Left ventricle myocardium inferior (tissue), 1 donor: ENCODE data around the gene HS3ST5. TPM values are rescaled to one million over a fixed set of nuclear protein-coding genes. Genes with fewer than 3 reads are reported as not detected.
"Not testable (repeated sequence)": the region's sequence is repeated elsewhere in the genome, so short reads cannot be mapped to it uniquely, and the experiment has no call there.

ENCODE experiments used
- DNase-seq: peaks from one replicate; pipeline ENCODE4 v3.0.0-alpha.2; 2020
- H3K27ac ChIP-seq: fragments of 200-600 bp; replicated peaks from 2 replicates; pipeline ENCODE4 v1.8.0; 2021
- H3K27me3 ChIP-seq: fragments of 200-600 bp; 2 replicates; pipeline ENCODE4 v1.8.0; 2021; ENCODE audit warnings: low read depth
- H3K36me3 ChIP-seq: fragments of 200-600 bp; 2 replicates; pipeline ENCODE4 v1.8.0; 2021
- H3K4me1 ChIP-seq: fragments of 200-600 bp; 2 replicates; pipeline ENCODE4 v1.8.0; 2021
- H3K4me3 ChIP-seq: fragments of 200-600 bp; 2 replicates; pipeline ENCODE4 v1.8.0; 2021; ENCODE audit warnings: mild to moderate bottlenecking, moderate library complexity
- H3K9me3 ChIP-seq: fragments of 200-600 bp; replicated peaks from 2 replicates; pipeline ENCODE4 v1.8.0; 2021
- intact Hi-C: fragments of 100-400 bp; cut with micrococcal nuclease; formaldehyde crosslinking; loops from one replicate; pipeline ENCODE4 v1.11.0; 2022
- total RNA-seq: library from RNA; stranded (reverse); fragmentation: NEBNext Ultra II Directional; extraction: Animal tissue kit (Norgen Biotek cat#: 25700); gene quantifications from one replicate; pipeline ENCODE4 v1.2.1, GENCODE V29; 2021
- TF ChIP-seq, protein P1 (sequence below): fragments of 200-600 bp; IDR thresholded peaks from 2 replicates; pipeline ENCODE4 v1.8.0; 2021; ENCODE audit warnings: antibody characterized with exemption, mild to moderate bottlenecking, borderline replicate concordance
- donor health status: DM: no; HTN: yes; CAD: no; lungs with severe emphysema.

The HS3ST5 gene
- total RNA-seq, 1 donor from 2014 or later: not detected

DNA sequence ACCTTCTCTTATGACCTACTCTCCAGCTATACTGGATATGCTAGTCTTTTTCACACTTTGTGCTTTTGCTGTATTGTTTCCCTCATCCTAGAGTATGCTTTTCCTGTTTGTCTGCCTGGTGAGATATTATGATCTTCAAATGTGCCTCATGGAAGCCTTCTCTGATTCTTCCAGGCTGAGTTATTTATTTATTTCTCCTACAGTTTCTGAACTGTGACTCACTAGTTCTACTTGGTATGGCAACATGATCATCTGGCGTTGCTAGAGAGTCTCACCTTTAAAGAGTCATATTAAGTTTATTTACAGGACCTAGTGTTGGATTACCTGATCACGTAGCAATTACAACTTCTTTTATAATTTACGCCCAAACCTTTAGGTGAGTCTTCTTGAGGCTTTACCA is 290.7 kb downstream of the HS3ST5 start:
- Histone ChIP-seq H3K9me3 (no peaks in the 10 kb centered on the region), H3K4me3 (no peak overlapping the region), H3K36me3 (no peaks in the 10 kb centered on the region), H3K27me3 (no peaks in the 10 kb centered on the region), H3K27ac (no peak overlapping the region), H3K4me1 (no peaks in the 10 kb centered on the region)
- no peak for DNase-seq
- intact Hi-C loops: no loop called here
- TF ChIP-seq, protein P1, sequence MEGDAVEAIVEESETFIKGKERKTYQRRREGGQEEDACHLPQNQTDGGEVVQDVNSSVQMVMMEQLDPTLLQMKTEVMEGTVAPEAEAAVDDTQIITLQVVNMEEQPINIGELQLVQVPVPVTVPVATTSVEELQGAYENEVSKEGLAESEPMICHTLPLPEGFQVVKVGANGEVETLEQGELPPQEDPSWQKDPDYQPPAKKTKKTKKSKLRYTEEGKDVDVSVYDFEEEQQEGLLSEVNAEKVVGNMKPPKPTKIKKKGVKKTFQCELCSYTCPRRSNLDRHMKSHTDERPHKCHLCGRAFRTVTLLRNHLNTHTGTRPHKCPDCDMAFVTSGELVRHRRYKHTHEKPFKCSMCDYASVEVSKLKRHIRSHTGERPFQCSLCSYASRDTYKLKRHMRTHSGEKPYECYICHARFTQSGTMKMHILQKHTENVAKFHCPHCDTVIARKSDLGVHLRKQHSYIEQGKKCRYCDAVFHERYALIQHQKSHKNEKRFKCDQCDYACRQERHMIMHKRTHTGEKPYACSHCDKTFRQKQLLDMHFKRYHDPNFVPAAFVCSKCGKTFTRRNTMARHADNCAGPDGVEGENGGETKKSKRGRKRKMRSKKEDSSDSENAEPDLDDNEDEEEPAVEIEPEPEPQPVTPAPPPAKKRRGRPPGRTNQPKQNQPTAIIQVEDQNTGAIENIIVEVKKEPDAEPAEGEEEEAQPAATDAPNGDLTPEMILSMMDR: no peak

DNA sequence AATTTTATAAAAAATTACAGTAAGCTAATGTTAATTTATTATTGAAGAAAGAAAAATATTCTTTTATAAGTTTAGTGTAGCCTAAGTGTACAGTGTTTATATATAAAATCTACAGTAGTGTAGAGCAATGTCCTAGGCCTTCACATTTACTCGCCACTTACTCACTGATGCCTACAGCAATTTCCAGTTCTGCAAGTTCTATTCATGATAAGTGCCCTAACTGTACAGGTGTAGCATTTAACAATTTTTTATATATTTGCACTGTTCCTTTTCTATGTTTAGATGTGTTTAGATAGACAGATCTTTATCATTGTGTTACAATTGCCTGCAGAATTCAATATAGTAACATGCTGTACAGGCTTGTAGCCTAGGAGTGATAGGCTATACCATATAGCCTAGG is 291.8 kb downstream of the HS3ST5 start:
- no peaks in the 10 kb centered on the region for H3K36me3 ChIP-seq
- H3K9me3 ChIP-seq: no peaks in the 10 kb centered on the region
- H3K27me3 ChIP-seq: no peaks in the 10 kb centered on the region
- no peaks in the 10 kb centered on the region for H3K4me1 ChIP-seq
- no peak for DNase-seq
- no peak overlapping the region for H3K27ac ChIP-seq
- intact Hi-C loops: no loop called here
- TF ChIP-seq, protein P1: no peak
- H3K4me3 ChIP-seq: no peak overlapping the region

DNA sequence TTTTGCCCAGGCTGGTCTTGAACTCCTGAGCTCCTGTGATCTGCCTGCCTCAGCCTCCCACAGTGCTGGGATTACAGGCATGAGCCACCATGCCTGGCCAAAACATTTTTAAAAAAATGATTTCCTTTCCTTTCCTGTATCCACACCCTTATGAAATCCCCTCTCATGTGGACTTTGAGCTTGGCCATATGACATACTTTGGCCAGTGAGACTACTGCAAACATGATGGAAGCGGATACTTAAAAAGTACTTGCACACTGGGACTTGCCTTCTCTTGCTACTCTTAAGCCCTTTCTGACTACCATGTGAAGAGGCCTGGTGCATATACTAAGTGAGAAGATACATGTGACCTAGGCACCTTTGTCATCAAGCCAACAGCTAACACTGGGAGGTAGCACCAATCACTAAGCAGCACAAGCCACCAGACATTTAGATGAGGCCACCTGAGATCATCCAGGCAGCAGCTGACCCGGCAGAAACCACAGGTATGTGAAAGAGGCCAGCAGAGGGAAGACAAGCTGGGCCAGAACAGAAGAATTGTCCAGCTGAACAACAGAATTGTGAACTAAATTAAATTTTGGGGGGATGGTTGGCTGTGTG is 293.4 kb downstream of the HS3ST5 start:
- H3K36me3 ChIP-seq: no peaks in the 10 kb centered on the region
- DNase-seq: no peak
- TF ChIP-seq, protein P1: no peak
- no peaks in the 10 kb centered on the region for H3K9me3 ChIP-seq
- no peak overlapping the region for H3K27ac ChIP-seq
- no peak overlapping the region for H3K4me3 ChIP-seq
- H3K27me3 ChIP-seq: no peaks in the 10 kb centered on the region
- intact Hi-C loops: no loop called here
- no peaks in the 10 kb centered on the region for H3K4me1 ChIP-seq

DNA sequence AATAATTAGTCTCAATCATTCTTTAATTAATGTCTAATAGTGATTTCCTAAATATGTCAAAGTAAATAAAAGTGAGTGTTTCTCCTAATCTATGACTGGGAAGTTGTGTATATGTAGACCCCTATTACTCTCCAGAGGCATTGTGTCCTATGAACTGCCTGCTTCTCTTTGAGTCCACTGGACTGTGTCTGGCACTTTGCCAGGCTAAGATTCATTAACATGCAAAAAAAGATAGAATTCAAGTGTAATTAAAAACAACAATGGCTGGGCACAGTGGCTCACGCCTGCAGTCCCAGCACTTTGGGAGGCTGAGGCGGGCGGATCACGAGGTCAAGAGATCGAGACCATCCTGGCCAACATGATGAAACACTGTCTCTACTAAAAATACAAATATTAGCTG is 298.3 kb downstream of the HS3ST5 start:
- H3K27ac ChIP-seq, H3K27me3 ChIP-seq, intact Hi-C loops, H3K4me3 ChIP-seq, DNase-seq, H3K36me3 ChIP-seq, H3K4me1 ChIP-seq, H3K9me3 ChIP-seq: not testable (repeated sequence)

DNA sequence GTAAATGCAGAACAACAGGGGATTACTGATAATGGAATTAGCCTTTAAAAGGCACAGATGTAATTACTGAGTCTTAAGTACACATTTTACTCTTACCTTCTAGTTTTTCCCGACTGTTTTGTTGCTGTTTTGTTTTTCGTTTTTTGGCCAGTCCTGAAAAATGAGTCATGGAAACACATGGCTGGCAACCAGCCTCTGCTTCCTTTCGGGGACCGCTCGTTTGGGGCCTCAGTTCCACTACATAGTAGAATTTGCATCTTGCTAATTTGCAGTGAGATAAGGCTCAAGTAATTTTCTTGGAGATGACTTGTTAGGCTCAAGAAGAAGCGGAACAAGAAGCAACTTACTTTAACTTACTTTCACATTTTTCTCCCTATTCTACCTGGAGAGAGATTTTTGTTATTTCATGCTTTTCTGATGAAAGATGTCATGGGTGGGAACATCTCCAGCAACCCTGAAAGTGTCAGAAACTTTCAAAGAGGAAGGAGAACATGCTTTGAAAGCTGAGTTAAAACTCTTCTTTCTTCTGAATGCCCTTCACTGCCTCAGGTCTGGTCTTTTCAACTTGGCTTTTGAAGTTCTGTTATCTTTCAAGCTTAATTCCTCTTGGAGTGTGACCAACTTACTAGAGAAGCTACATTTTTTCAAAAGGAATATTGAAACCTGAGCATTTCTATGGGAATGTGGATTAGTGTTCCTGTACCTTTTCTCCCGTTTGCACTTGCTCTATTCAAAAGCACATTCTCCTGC is 300.4 kb downstream of the HS3ST5 start:
- TF ChIP-seq, protein P1: no peak
- Histone ChIP-seq H3K4me1 (no peaks in the 10 kb centered on the region), H3K27me3 (no peaks in the 10 kb centered on the region), H3K9me3 (no peaks in the 10 kb centered on the region), H3K27ac (no peak overlapping the region), H3K4me3 (no peak overlapping the region), H3K36me3 (no peaks in the 10 kb centered on the region)
- intact Hi-C loops: no loop called here
- no peak for DNase-seq

DNA sequence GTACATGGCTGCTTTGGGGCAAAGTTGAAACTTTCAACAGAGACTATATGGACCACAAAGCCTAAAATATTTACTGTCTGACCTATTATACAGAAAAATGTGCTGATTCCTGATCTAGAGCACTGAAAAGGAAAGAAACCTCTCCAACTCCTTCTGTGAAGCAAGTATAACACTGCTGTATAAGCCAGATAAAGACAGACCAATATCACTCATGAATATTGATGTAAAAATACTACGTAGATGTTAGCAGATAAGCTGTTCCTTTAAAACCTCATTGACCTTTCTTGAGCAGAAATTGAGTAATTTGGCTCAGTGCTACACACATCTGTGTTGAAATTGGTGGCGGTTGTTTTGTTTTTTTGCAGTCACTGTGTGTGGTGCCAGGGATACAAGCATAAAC is 302.0 kb downstream of the HS3ST5 start:
- intact Hi-C loops: no loop called here
- Histone ChIP-seq H3K36me3 (no peaks in the 10 kb centered on the region), H3K4me1 (no peaks in the 10 kb centered on the region), H3K27me3 (no peaks in the 10 kb centered on the region), H3K9me3 (no peaks in the 10 kb centered on the region), H3K4me3 (no peak overlapping the region), H3K27ac (no peak overlapping the region)
- DNase-seq: no peak
- TF ChIP-seq, protein P1: no peak
